ENCODE measurements around the gene ITM2B. TPM values are rescaled to one million over a fixed set of nuclear protein-coding genes. Genes with fewer than 3 reads are reported as not detected.

The ITM2B gene
- total RNA-seq, 1 experiment from 2014 or later = 178 TPM

- DNase-seq (ENCODE audit: low spot score) = no peak
- no peak for ATAC-seq
- H3K4me3 Mint-ChIP-seq = no peak overlapping the region
- H3K27ac Mint-ChIP-seq = no peak overlapping the region
- H3K4me1 Mint-ChIP-seq = no peaks in the 10 kb centered on the region
- H3K36me3 Mint-ChIP-seq = peaks cover 1% of the 10 kb centered on the region
- peaks cover under 1% of the 10 kb centered on the region for H3K9me3 Mint-ChIP-seq
- TF ChIP-seq ZNF532 (CRISPR knock-in tag; IDR thresholded peaks at IDR 0.05; ENCODE audit: borderline replicate concordance) (no peak), ATF6 (CRISPR knock-in tag; IDR thresholded peaks at IDR 0.05) (no peak), MLX (CRISPR knock-in tag; IDR thresholded peaks at IDR 0.05) (no peak), TEAD1 (CRISPR knock-in tag; IDR thresholded peaks at IDR 0.05) (no peak), GABPB1 (CRISPR knock-in tag; IDR thresholded peaks at IDR 0.05) (0 out of 2 replicates have a peak, but pooled peaks have one; percentile 30), ESRRA (CRISPR knock-in tag; IDR thresholded peaks at IDR 0.05; ENCODE audit: borderline replicate concordance) (no peak), ZNF121 (CRISPR knock-in tag; IDR thresholded peaks at IDR 0.05) (peak; percentile 61; the same call in 1 of the 2 replicates), AR (CRISPR knock-in tag; IDR thresholded peaks at IDR 0.05) (no peak), ERG (CRISPR knock-in tag; IDR thresholded peaks at IDR 0.05) (no peak), FOXP4 (CRISPR knock-in tag; IDR thresholded peaks at IDR 0.05) (no peak), HMGA2 (CRISPR knock-in tag; IDR thresholded peaks at IDR 0.05) (no peak), AFF4 (CRISPR knock-in tag; IDR thresholded peaks at IDR 0.05; ENCODE audit: borderline replicate concordance) (no peak), NFATC4 (CRISPR knock-in tag; IDR thresholded peaks at IDR 0.05) (no peak), RELA (CRISPR knock-in tag; IDR thresholded peaks at IDR 0.05; ENCODE audit: borderline replicate concordance) (no peak), RORB (CRISPR knock-in tag; IDR thresholded peaks at IDR 0.05) (no peak)
- ChIA-PET CTCF (no interaction called here), POLR2A (no interaction called here)
- H3K27me3 Mint-ChIP-seq (ENCODE audit: low read depth) = no peaks in the 10 kb centered on the region; the same call in 1 of the 2 replicates
These were observed 10.4 kb upstream of the ITM2B start for GRCh38 chr13:48222358-48223301.
